Neural cell (in vitro differentiated cells): ENCODE measurements around the gene RIBC2. TPM values are rescaled to one million over a fixed set of nuclear protein-coding genes. Genes with fewer than 3 reads are reported as not detected.

ENCODE experiments used
- H2AFZ ChIP-seq: fragments of 200-600, 300-800 bp; sonication (generic), shearing (Covaris generic); 2 replicates; pipeline ENCODE4 v1.6.0; 2014; ENCODE audit warnings: low read depth, mild to moderate bottlenecking, antibody characterized with exemption, low read length, moderate library complexity
- H3F3A ChIP-seq: fragments of 200-600 bp; shearing (Covaris generic); 2 replicates; pipeline ENCODE4 v1.6.1; 2016; ENCODE audit warnings: mild to moderate bottlenecking, moderate library complexity, mixed read lengths, antibody characterized with exemption, low read length; ENCODE audit not compliant: insufficient read depth, poor library complexity, severe bottlenecking
- H3K27ac ChIP-seq: fragments of 200-600, 300-800 bp; sonication (generic), shearing (Covaris generic); 2 replicates; pipeline ENCODE4 v1.5.1; 2014; ENCODE audit warnings: mild to moderate bottlenecking, low read length, moderate library complexity
- H3K27me3 ChIP-seq: fragments of 300-800, 200-600 bp; sonication (generic), shearing (Covaris generic); 2 replicates; pipeline ENCODE4 v1.6.0; 2014; ENCODE audit warnings: mild to moderate bottlenecking, low read depth, low read length, moderate library complexity; ENCODE audit not compliant: insufficient read depth
- H3K36me3 ChIP-seq: fragments of 300-800, 200-600 bp; sonication (generic), shearing (Covaris generic); 2 replicates; pipeline ENCODE4 v1.5.1; 2014; ENCODE audit warnings: mild to moderate bottlenecking, antibody characterized with exemption, low read length, moderate library complexity; ENCODE audit not compliant: insufficient read depth
- H3K4me2 ChIP-seq: fragments of 300-800, 200-600 bp; sonication (generic), shearing (Covaris generic); 2 replicates; pipeline ENCODE4 v1.6.0; 2014; ENCODE audit warnings: mild to moderate bottlenecking, low read length
- H3K4me3 ChIP-seq: fragments of 300-800, 200-600 bp; sonication (generic), shearing (Covaris generic); 2 replicates; pipeline ENCODE4 v1.5.1; 2014; ENCODE audit warnings: mild to moderate bottlenecking, low read length, moderate library complexity
- H3K79me2 ChIP-seq: fragments of 200-600 bp; shearing (Covaris generic); replicated peaks from 2 replicates; pipeline ENCODE4 v1.6.0; 2014; ENCODE audit warnings: mild to moderate bottlenecking, low read length, moderate library complexity; ENCODE audit not compliant: insufficient read depth
- H3K9ac ChIP-seq: fragments of 300-800, 200-600 bp; sonication (generic), shearing (Covaris generic); 2 replicates; pipeline ENCODE4 v1.6.1; 2016; ENCODE audit warnings: mild to moderate bottlenecking, low read length, mixed read lengths
- H3K9me2 ChIP-seq: fragments of 200-600 bp; shearing (Covaris generic); 2 replicates; pipeline ENCODE4 v1.6.1; 2016; ENCODE audit warnings: mild to moderate bottlenecking, low read length, mixed read lengths; ENCODE audit not compliant: insufficient read depth
- H3K9me3 ChIP-seq: fragments of 200-600, 300-800 bp; sonication (generic), shearing (Covaris generic); 2 replicates; pipeline ENCODE4 v1.6.1; 2016; ENCODE audit warnings: mild to moderate bottlenecking, mixed run types, low read length, moderate library complexity, mixed read lengths
- H4K20me1 ChIP-seq: fragments of 200-600 bp; shearing (Covaris generic); 2 replicates; pipeline ENCODE4 v1.6.1; 2016; ENCODE audit warnings: mild to moderate bottlenecking, mixed run types; ENCODE audit not compliant: insufficient read depth
- CTCF ChIP-seq: fragments of 450-650 bp; IDR thresholded peaks from 2 replicates; pipeline ENCODE4 v1.5.1; 2014; ENCODE audit warnings: antibody characterized with exemption, mild to moderate bottlenecking, moderate library complexity; ENCODE audit not compliant: poor library complexity, severe bottlenecking
- EP300 ChIP-seq: fragments of 450-650 bp; conservative IDR thresholded peaks from 2 replicates; pipeline ENCODE4 v1.6.1; 2014; ENCODE audit warnings: antibody characterized with exemption, mild to moderate bottlenecking, moderate library complexity; ENCODE audit not compliant: poor library complexity, severe bottlenecking
- EZH2 ChIP-seq: fragments of 200-600, 300-800 bp; shearing (Covaris generic), sonication (generic); IDR thresholded peaks from 2 replicates; pipeline ENCODE4 v1.6.1; 2014; ENCODE audit warnings: antibody characterized with exemption, low read length, borderline replicate concordance, mild to moderate bottlenecking; ENCODE audit not compliant: insufficient read depth, poor library complexity, severe bottlenecking
- MXI1 ChIP-seq: fragments of 450-650 bp; conservative IDR thresholded peaks from 2 replicates; pipeline ENCODE4 v1.6.1; 2014; ENCODE audit warnings: antibody characterized with exemption, mild to moderate bottlenecking; ENCODE audit not compliant: poor library complexity, severe bottlenecking
- POLR2AphosphoS5 ChIP-seq: IDR thresholded peaks from 2 replicates; pipeline ENCODE4 v1.6.1; 2012
- RAD21 ChIP-seq: fragments of 450-650 bp; conservative IDR thresholded peaks from 2 replicates; pipeline ENCODE4 v1.6.1; 2014; ENCODE audit warnings: antibody characterized with exemption, mild to moderate bottlenecking, moderate library complexity
- REST ChIP-seq: IDR thresholded peaks from 2 replicates; pipeline ENCODE4 v1.6.1; 2012; ENCODE audit warnings: borderline replicate concordance
- SMC3 ChIP-seq: fragments of 450-650 bp; conservative IDR thresholded peaks from 2 replicates; pipeline ENCODE4 v1.6.1; 2014; ENCODE audit warnings: antibody characterized with exemption, mild to moderate bottlenecking, moderate library complexity; ENCODE audit not compliant: poor library complexity
- TAF1 ChIP-seq: IDR thresholded peaks from 2 replicates; pipeline ENCODE4 v1.6.1; 2012; ENCODE audit warnings: low read depth
- polyA plus RNA-seq: library from polyadenylated mRNA; depleted of rRNA; stranded (reverse); fragments of >200 nt; gene quantifications from 2 replicates; pipeline ENCODE4 v1.2.3, GENCODE V29; 2014

RIBC2 gene
- polyA plus RNA-seq, 1 donor from 2014 or later: not detected

GRCh38 chr22:45450101-45450785 lies 36.8 kb downstream of the RIBC2 start:
- no peak overlapping the region for H3K4me2 ChIP-seq
- H3K79me2 ChIP-seq: no peaks in the 10 kb centered on the region
- TF ChIP-seq SMC3 (no peak), TAF1 (no peak), EP300 (no peak), CTCF (no peak), EZH2 (no peak), REST (no peak), RAD21 (no peak), POLR2AphosphoS5 (no peak), MXI1 (no peak)
- no peaks in the 10 kb centered on the region for H3K9me3 ChIP-seq
- H3K27ac ChIP-seq: no peak overlapping the region
- H3K4me3 ChIP-seq: no peak overlapping the region
- no peaks in the 10 kb centered on the region for H3F3A ChIP-seq
- H3K36me3 ChIP-seq: no peaks in the 10 kb centered on the region
- H3K27me3 ChIP-seq: no peaks in the 10 kb centered on the region
- H2AFZ ChIP-seq: no peak overlapping the region
- H3K9me2 ChIP-seq: no peaks in the 10 kb centered on the region
- H3K9ac ChIP-seq: no peak overlapping the region
- no peaks in the 10 kb centered on the region for H4K20me1 ChIP-seq

- H3F3A ChIP-seq: no peaks in the 10 kb centered on the region
- no peaks in the 10 kb centered on the region for H3K9me3 ChIP-seq
- no peak overlapping the region for H3K27ac ChIP-seq
- no peaks in the 10 kb centered on the region for H3K27me3 ChIP-seq
- H3K9me2 ChIP-seq: no peaks in the 10 kb centered on the region
- H3K4me3 ChIP-seq: no peak overlapping the region
- H2AFZ ChIP-seq: no peak overlapping the region
- H3K79me2 ChIP-seq: no peaks in the 10 kb centered on the region
- H3K9ac ChIP-seq: no peak overlapping the region
- TF ChIP-seq CTCF: no peak
- no peak for TF ChIP-seq RAD21
- TF ChIP-seq TAF1: no peak
- no peak for TF ChIP-seq EZH2
- no peak for TF ChIP-seq REST
- no peak for TF ChIP-seq POLR2AphosphoS5
- TF ChIP-seq SMC3: no peak
- no peak for TF ChIP-seq EP300
- no peak for TF ChIP-seq MXI1
- H3K4me2 ChIP-seq: no peak overlapping the region
- no peaks in the 10 kb centered on the region for H3K36me3 ChIP-seq
- H4K20me1 ChIP-seq: no peaks in the 10 kb centered on the region
Observed at GRCh38 chr22:45450921-45451651, 37.6 kb downstream of the RIBC2 start.
